Epidermal melanocyte (primary cell): ENCODE data around the gene SYNGR3.
A peak's percentile ranks its signal among the peaks of the same experiment; 100 is the strongest.

Experiments
- DNase-seq: peaks from one replicate; pipeline ENCODE4 v3.0.0; 2011; ENCODE audit warnings: low spot score; ENCODE audit not compliant: insufficient read length

The SYNGR3 gene

GRCh38 chr16:2039274-2040031 is 49.7 kb downstream of the SYNGR3 start:
- peak; percentile 96 for DNase-seq

DNA sequence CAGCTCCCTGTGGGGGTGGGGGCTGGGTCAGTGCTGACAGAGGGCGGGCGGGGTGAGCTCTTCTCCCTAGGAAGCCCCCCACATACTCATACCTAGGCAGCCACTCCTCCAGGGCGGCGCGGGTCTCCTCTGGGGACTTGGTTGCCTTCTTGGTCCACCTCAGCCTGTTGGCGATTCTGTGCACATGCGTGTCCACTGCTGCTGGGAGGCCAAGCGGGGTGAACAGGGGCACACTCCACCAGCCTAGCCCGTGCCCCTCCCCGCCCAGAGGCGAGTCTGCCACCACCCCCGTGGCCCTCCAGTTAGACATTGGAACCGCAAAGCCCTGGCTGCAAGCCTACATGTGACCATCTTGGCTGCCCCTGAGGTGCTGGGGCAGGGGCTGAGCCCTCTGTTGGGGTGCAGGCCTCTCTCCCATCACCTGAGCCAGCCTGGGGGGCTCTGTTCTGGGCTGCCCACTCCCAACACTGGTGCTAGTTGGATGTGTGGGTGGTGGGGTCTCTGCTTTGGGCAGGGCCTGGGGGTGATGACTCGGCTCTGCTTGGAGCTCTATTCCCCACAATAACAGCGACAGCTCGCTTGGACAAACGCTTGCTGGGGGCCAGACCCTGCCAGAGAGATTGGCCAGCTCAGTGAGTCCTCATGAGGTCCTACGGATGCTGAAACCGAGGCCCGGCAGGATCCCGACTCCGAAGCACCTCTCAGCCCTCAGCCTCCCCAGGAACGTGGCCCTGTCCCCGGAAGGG is 50.4 kb downstream of the SYNGR3 start:
- DNase-seq = no peak

DNA sequence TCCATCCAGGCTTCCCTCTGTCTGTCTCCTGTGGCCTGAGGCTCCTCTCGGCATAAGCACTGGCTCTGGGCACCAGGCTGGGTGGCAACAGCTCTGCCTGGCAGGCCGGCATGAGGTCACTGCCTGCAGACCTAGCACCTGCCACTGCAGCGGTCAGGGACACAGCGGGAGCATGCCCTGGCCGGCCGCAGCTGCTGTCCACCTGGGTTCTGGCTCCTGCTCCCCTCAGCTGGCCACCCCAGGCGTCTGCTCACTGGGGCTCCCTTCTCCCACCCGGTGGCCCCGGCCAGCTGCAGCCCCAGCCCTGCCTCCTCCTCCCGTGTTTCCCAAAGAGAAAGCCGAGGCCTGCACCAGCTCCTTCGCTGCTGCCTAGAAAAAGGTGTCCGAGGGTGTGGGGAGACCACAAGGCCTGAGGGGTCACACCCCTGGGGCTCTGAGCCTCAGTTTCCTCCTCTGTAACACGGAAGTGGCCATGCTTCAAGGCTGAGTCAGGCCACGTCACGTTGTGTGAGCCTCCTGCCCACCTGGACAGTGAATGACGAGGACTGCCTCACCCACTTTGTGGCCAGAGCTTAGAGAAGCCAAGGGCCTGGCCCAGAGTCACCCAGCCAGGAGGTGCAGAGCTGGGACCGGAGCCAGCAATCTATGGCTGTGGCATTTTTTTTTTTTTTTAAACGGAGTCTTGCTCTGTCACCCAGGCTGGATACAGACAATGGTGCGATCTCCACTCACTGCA is 51.2 kb downstream of the SYNGR3 start:
- no peak for DNase-seq

DNA sequence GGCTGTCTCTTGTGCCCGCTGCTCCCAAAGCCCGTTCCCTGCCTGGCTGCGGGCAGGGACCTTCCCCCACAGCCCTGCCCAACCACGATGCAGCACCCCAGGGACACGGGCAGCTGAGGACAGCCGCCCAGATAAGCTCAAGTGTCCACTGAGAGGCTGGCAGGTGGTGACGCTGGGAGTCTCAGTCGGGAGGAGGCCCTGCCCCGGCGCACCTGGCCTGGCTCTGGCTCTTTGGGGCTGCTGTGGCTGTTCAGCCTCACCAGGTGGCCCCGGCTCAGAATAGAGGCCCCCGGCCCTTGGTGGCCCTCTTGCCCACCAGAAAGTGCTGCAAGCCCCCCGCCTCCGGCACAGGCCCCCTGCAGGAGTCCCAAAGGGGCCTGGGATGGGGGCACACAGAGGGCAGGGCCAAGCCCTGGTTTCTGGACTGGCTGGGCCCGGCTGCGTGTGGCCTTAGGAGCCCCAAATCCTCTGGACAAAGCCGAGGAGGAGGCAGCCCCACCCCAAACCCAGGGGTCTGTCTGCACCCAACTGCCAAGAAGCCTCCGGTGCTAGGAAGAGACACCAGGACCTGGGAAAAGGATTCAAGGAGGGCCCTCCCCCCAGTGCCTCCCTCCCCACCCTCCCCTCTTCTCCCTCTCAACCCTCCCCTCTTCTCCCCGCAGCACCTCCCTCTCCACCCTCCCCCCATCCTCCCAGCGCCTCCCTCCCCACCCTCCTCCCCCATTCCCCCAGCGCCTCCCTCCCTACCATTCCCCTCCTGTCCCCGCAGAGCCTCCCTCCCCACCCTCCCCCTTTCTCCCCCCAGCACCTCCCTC is 52.6 kb downstream of the SYNGR3 start:
- DNase-seq = no peak

DNA sequence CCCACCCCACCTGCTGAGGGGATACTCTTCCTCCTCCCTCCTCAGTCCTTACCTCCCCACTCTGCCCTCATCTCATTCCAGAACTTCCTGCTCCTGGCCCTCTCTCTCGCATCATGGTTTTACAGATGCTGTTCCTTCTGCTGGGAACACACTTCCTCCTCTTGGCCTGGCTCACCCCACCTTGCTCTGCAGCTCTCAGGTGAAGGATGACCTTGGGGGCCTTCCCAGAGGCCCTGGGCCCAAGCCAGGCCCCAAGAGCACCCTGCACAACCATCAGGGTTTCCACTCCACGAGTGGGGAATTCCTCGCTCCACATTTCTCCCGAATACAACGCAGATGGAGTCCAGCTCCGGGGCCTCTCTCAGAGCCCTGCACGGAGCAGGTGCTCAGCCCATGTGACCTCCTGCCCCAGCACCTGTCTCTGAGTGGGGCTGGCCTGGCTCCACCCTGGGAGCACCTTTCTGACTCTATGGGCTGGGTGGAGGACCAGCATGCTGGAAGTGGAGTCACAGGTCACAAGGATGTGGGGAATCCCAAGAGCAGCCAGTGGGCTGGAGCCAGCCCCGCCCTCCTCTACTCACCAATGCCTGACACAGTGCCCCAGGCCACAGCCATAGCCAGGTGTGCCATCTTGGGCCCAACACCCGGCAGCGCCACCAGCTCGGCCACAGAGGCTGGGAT is 53.4 kb downstream of the SYNGR3 start:
- no peak for DNase-seq
